Measurements from ENCODE around the gene ZNF287. TPM values are rescaled to one million over a fixed set of nuclear protein-coding genes. Genes with fewer than 3 reads are reported as not detected.

ZNF287 gene
- polyA plus RNA-seq, 3 donors = 10.8 to 12.7 (median 11.6) TPM

DNA sequence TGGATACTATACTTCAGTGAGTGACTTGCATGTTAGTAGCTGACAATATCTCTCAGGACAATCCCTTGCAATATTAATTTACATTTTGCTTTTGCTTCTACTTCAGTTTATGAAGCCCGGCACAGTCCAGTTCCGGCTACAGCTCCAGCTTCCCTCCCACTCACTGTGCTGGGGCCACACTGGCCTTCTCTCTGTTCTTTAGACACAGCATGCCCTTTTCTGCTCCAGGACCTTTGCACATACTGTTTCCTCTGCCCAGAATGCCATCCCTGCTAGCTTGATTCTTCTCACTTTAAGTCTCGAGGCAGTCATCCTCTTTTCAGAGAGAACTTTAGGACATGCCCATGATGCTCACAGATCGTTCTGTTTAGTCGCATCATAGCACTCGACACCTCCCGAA, 51.5 kb downstream of the ZNF287 start:
- DNase-seq (ENCODE audit: low read depth in 3 of 3, low spot score in 2 of 3) = no peak

DNA sequence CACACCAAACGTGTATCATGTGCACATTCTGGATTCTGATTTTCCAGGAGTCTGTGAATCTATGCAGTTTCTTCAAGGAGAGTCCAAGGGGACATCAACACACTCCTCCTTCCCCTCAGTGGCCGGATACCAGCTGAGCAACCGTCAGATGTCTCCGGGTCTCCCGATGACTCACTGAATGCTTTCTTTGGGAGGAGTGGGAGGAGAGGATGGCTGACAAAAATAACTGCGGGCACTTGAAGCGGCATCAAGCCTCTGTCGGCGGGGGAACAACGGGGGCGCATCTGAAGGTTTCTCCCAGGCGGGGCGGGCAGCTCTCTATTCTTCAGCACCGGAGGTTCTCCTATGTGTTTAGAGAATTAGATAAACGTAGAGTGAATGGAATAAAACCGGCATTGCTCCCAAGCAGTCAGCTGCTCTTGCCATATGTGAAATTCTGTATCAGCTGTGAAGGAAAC, 52.4 kb downstream of the ZNF287 start:
- no peak for DNase-seq (ENCODE audit: low read depth in 3 of 3, low spot score in 2 of 3)

- DNase-seq (ENCODE audit: low read depth in 3 of 3, low spot score in 2 of 3) = no peak
These were observed 53.1 kb downstream of the ZNF287 start for GRCh38 chr17:16515933-16516332.

DNA sequence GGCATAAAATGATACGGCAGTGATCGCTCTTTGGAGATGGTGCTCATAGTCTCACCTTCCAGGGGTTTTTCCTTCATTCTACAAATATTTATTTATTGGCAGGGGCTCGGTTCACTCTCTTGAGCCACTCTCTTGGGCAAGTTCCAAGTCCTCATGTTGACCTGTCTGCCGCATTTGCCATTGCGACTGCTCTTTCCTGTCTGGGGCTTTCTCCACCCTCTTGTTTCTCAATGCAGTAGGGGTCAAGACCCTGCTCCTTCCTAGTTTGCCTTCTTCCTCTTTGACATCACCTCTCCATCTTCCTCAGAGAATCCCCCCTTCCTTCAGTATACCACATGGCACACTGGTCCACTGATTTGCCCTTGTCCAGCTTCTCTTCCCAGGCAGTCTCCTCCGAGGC, 55.1 kb downstream of the ZNF287 start:
- DNase-seq (ENCODE audit: low read depth in 3 of 3, low spot score in 2 of 3) = no peak

DNA sequence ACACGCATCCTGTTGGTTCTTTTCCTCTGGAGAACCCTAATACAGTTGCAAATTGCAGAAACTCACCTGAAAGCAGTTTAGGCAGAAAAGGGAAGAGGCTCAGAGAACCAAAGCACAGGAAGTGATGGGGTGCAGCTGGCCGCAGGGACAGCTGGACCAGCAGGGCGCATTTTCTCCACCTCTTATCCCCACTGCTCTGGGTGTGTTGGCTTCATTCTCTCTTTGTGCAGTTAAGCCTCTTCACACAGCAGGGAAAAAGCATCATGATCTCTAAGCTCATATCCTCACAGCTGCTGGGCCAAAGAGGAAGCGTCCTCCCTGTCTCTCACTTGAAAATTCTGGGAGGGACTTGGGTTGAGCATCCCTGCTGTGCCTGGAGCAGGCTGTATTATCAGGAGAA, 57.0 kb downstream of the ZNF287 start:
- DNase-seq (ENCODE audit: low read depth in 3 of 3, low spot score in 2 of 3) = no peak

DNA sequence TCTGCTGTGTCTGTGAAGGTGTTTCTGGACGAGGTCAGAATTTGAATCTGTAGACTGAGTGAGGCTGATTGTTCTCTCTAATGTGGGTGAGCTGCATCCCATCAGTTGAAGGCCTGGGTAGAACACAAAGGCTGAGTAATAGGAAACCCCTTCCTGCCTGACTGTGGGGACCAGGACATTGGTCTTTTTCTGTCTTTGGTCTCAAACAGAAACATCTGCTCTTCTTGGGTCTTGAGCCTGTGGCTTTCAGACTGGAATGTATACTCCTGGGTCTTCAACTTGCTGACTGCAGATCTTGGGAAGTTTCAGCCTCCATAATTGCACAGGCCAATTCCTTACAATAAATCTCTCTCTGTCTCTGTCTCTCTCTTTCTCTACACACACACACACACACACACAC, 57.4 kb downstream of the ZNF287 start:
- DNase-seq (ENCODE audit: low read depth in 3 of 3, low spot score in 2 of 3) = no peak

- DNase-seq (ENCODE audit: low read depth in 3 of 3, low spot score in 2 of 3) = no peak
These were observed 61.0 kb downstream of the ZNF287 start for GRCh38 chr17:16507918-16508533.

- no peak for DNase-seq (ENCODE audit: low read depth in 3 of 3, low spot score in 2 of 3)
These were observed 62.8 kb downstream of the ZNF287 start for GRCh38 chr17:16506188-16506587.

DNA sequence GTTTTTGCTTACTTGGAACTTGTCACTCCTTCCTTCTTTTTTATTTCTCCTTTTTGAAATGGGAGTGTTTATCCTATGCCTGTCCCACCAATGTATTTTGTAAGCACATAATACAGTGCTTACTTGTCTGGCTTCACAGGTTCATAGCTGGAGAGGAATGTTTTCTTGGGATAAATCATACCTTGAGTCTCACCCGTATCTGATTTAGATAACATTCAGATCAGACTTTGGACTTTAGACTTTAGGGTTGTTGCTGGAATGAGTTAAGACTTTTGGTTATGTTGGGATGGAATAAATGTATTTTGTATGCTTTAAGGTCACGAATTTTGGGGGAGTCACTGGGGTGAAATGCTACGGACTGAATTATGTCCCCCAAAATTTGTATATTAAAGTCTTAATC, 64.0 kb downstream of the ZNF287 start:
- no peak for DNase-seq (ENCODE audit: low read depth in 3 of 3, low spot score in 2 of 3)

Other genes with a start within 250 kb of the ZNF287 start
- gene CENPV, start 215.7 kb downstream of the ZNF287 start, polyA plus RNA-seq (ENCODE audit: insufficient read length in 3 of 3) = 10 to 100 TPM; 70.1 to 75.0 (median 70.8) TPM
- gene UBB, start 188.1 kb downstream of the ZNF287 start, polyA plus RNA-seq (ENCODE audit: insufficient read length in 3 of 3) = 1,000 to 10,000 TPM; 2,522 to 2,599 (median 2,549) TPM
- gene TRPV2, start 153.6 kb downstream of the ZNF287 start, polyA plus RNA-seq (ENCODE audit: insufficient read length in 3 of 3) = 1 to 10 TPM; 2.3 to 3.1 (median 2.9) TPM
- 1 to 10 TPM; 4.2 to 4.7 (median 4.6) TPM for gene LRRC75A, start 77.0 kb downstream of the ZNF287 start, polyA plus RNA-seq (ENCODE audit: insufficient read length in 3 of 3)
- gene ZNF624, start 84.6 kb upstream of the ZNF287 start, polyA plus RNA-seq (ENCODE audit: insufficient read length in 3 of 3) = 10 to 100 TPM; 11.8 to 14.0 (median 13.0) TPM
- 1 to 10 TPM in 2 of 3 donors, under 1 TPM in 1; 0.78 to 3.1 (median 1.2) TPM for gene CCDC144A, start 121.0 kb upstream of the ZNF287 start, polyA plus RNA-seq (ENCODE audit: insufficient read length in 3 of 3)